ENCODE measurements around the gene RPL27A. TPM values are rescaled to one million over a fixed set of nuclear protein-coding genes. Genes with fewer than 3 reads are reported as not detected.

The RPL27A gene
- polyA plus RNA-seq, 4 donors, result 2,503 to 4,316 (median 3,116) TPM

GRCh38 chr11:8679006-8679405 lies 3.6 kb upstream of the RPL27A start:
- Histone ChIP-seq H3K4me3 (ENCODE audit: low read depth in 1 of 3, low read length in 3 of 3) (no peak overlapping the region), H3K27me3 (ENCODE audit: control insufficient read depth in 3 of 3, insufficient read depth in 3 of 3, low read length in 3 of 3) (no peaks in the 10 kb centered on the region), H3K4me1 (ENCODE audit: control insufficient read depth in 3 of 3, insufficient read depth in 2 of 3, low read depth in 1 of 3, low read length in 2 of 3) (peaks cover 0 to 3% (median under 1%) of the 10 kb centered on the region in 3 donors), H3K36me3 (ENCODE audit: control insufficient read depth in 3 of 3, insufficient read depth in 2 of 3, low read depth in 1 of 3, low read length in 3 of 3) (peaks cover 2 to 10% (median 4%) of the 10 kb centered on the region in 3 donors), H3K27ac (ENCODE audit: low read depth in 1 of 3, low read length in 2 of 3) (no peak overlapping the region), H3K9me3 (ENCODE audit: control insufficient read depth in 2 of 2, insufficient read depth in 1 of 2, low read depth in 1 of 2, low read length in 1 of 2) (no peaks in the 10 kb centered on the region)
- no peak for FAIRE-seq
- 71 to 85% (median 83%) methylated on average over 1 of the region's 1 CpG for WGBS, 3 donors
- no peak for DNase-seq

GRCh38 chr11:8681837-8682302 lies 722 bp upstream of the RPL27A start:
- H3K27me3 ChIP-seq (ENCODE audit: control insufficient read depth in 3 of 3, insufficient read depth in 3 of 3, low read length in 3 of 3), result no peaks in the 10 kb centered on the region
- DNase-seq (no peak), FAIRE-seq (no peak)
- 13 to 22% (median 13%) methylated on average over 14 of the region's 14 CpGs for WGBS, 3 donors
- peak overlapping the region; percentile 90 to 98 (median 95) for H3K27ac ChIP-seq (ENCODE audit: low read depth in 1 of 3, low read length in 2 of 3)
- H3K9me3 ChIP-seq (ENCODE audit: control insufficient read depth in 2 of 2, insufficient read depth in 1 of 2, low read depth in 1 of 2, low read length in 1 of 2), result no peaks in the 10 kb centered on the region
- H3K36me3 ChIP-seq (ENCODE audit: control insufficient read depth in 3 of 3, insufficient read depth in 2 of 3, low read depth in 1 of 3, low read length in 3 of 3), result peaks cover 12 to 25% (median 19%) of the 10 kb centered on the region in 3 donors
- peaks cover 3 to 7% (median 3%) of the 10 kb centered on the region in 3 donors for H3K4me1 ChIP-seq (ENCODE audit: control insufficient read depth in 3 of 3, insufficient read depth in 2 of 3, low read depth in 1 of 3, low read length in 2 of 3)
- peak overlapping the region; percentile 66 to 80 (median 79) for H3K4me3 ChIP-seq (ENCODE audit: low read depth in 1 of 3, low read length in 3 of 3)

GRCh38 chr11:8683115-8683807 lies 669 bp downstream of the RPL27A start:
- Histone ChIP-seq H3K27ac (ENCODE audit: low read depth in 1 of 3, low read length in 2 of 3) (peak overlapping the region; percentile 82 to 98 (median 95)), H3K27me3 (ENCODE audit: control insufficient read depth in 3 of 3, insufficient read depth in 3 of 3, low read length in 3 of 3) (no peaks in the 10 kb centered on the region), H3K4me3 (ENCODE audit: low read depth in 1 of 3, low read length in 3 of 3) (peak overlapping the region; percentile 66 to 80 (median 79)), H3K36me3 (ENCODE audit: control insufficient read depth in 3 of 3, insufficient read depth in 2 of 3, low read depth in 1 of 3, low read length in 3 of 3) (peaks cover 12 to 27% (median 22%) of the 10 kb centered on the region in 3 donors), H3K9me3 (ENCODE audit: control insufficient read depth in 2 of 2, insufficient read depth in 1 of 2, low read depth in 1 of 2, low read length in 1 of 2) (no peaks in the 10 kb centered on the region), H3K4me1 (ENCODE audit: control insufficient read depth in 3 of 3, insufficient read depth in 2 of 3, low read depth in 1 of 3, low read length in 2 of 3) (peaks cover 3 to 13% (median 3%) of the 10 kb centered on the region in 3 donors)
- WGBS, 3 donors, result 1 to 2% (median 1%) methylated on average over 27 of the region's 27 CpGs
- DNase-seq (no peak), FAIRE-seq (no peak)

GRCh38 chr11:8684600-8685290 lies 2.2 kb downstream of the RPL27A start:
- H3K4me3 ChIP-seq (ENCODE audit: low read depth in 1 of 3, low read length in 3 of 3), result peak overlapping the region in 2 of 3 donors; percentile 31 to 66
- H3K27ac ChIP-seq (ENCODE audit: low read depth in 1 of 3, low read length in 2 of 3), result no peak overlapping the region
- WGBS, 3 donors, result 63 to 71% (median 67%) methylated on average over 6 of the region's 6 CpGs
- H3K4me1 ChIP-seq (ENCODE audit: control insufficient read depth in 3 of 3, insufficient read depth in 2 of 3, low read depth in 1 of 3, low read length in 2 of 3), result peaks cover 3 to 13% (median 5%) of the 10 kb centered on the region in 3 donors
- no peaks in the 10 kb centered on the region for H3K9me3 ChIP-seq (ENCODE audit: control insufficient read depth in 2 of 2, insufficient read depth in 1 of 2, low read depth in 1 of 2, low read length in 1 of 2)
- H3K27me3 ChIP-seq (ENCODE audit: control insufficient read depth in 3 of 3, insufficient read depth in 3 of 3, low read length in 3 of 3), result no peaks in the 10 kb centered on the region
- no peak for FAIRE-seq
- no peak for DNase-seq
- peaks cover 12 to 24% (median 22%) of the 10 kb centered on the region in 3 donors for H3K36me3 ChIP-seq (ENCODE audit: control insufficient read depth in 3 of 3, insufficient read depth in 2 of 3, low read depth in 1 of 3, low read length in 3 of 3)

GRCh38 chr11:8685306-8685705 lies 2.7 kb downstream of the RPL27A start:
- no peaks in the 10 kb centered on the region for H3K27me3 ChIP-seq (ENCODE audit: control insufficient read depth in 3 of 3, insufficient read depth in 3 of 3, low read length in 3 of 3)
- H3K4me1 ChIP-seq (ENCODE audit: control insufficient read depth in 3 of 3, insufficient read depth in 2 of 3, low read depth in 1 of 3, low read length in 2 of 3), result peaks cover 3 to 13% (median 7%) of the 10 kb centered on the region in 3 donors
- no peaks in the 10 kb centered on the region for H3K9me3 ChIP-seq (ENCODE audit: control insufficient read depth in 2 of 2, insufficient read depth in 1 of 2, low read depth in 1 of 2, low read length in 1 of 2)
- H3K27ac ChIP-seq (ENCODE audit: low read depth in 1 of 3, low read length in 2 of 3), result no peak overlapping the region
- H3K36me3 ChIP-seq (ENCODE audit: control insufficient read depth in 3 of 3, insufficient read depth in 2 of 3, low read depth in 1 of 3, low read length in 3 of 3), result peaks cover 12 to 24% (median 22%) of the 10 kb centered on the region in 3 donors
- FAIRE-seq (no peak), DNase-seq (no peak)
- H3K4me3 ChIP-seq (ENCODE audit: low read depth in 1 of 3, low read length in 3 of 3), result no peak overlapping the region
- 66 to 75% (median 69%) methylated on average over 7 of the region's 7 CpGs for WGBS, 3 donors

- Histone ChIP-seq H3K4me3 (ENCODE audit: low read depth in 1 of 3, low read length in 3 of 3) (no peak overlapping the region), H3K36me3 (ENCODE audit: control insufficient read depth in 3 of 3, insufficient read depth in 2 of 3, low read depth in 1 of 3, low read length in 3 of 3) (peaks cover 12 to 24% (median 22%) of the 10 kb centered on the region in 3 donors), H3K4me1 (ENCODE audit: control insufficient read depth in 3 of 3, insufficient read depth in 2 of 3, low read depth in 1 of 3, low read length in 2 of 3) (peaks cover 3 to 13% (median 7%) of the 10 kb centered on the region in 3 donors), H3K27me3 (ENCODE audit: control insufficient read depth in 3 of 3, insufficient read depth in 3 of 3, low read length in 3 of 3) (no peaks in the 10 kb centered on the region), H3K9me3 (ENCODE audit: control insufficient read depth in 2 of 2, insufficient read depth in 1 of 2, low read depth in 1 of 2, low read length in 1 of 2) (no peaks in the 10 kb centered on the region), H3K27ac (ENCODE audit: low read depth in 1 of 3, low read length in 2 of 3) (no peak overlapping the region)
- 67 to 71% (median 71%) methylated on average over 2 of the region's 2 CpGs for WGBS, 3 donors
- no peak for FAIRE-seq
- DNase-seq, result no peak
Measured at GRCh38 chr11:8685820-8686219, 3.2 kb downstream of the RPL27A start.

- no peak for FAIRE-seq
- H3K4me1 ChIP-seq (ENCODE audit: control insufficient read depth in 3 of 3, insufficient read depth in 2 of 3, low read depth in 1 of 3, low read length in 2 of 3), result peaks cover 3 to 13% (median 7%) of the 10 kb centered on the region in 3 donors
- WGBS, 3 donors, result 86 to 93% (median 92%) methylated on average over 7 of the region's 7 CpGs
Measured at GRCh38 chr11:8686325-8686724, 3.7 kb downstream of the RPL27A start.

More at GRCh38 chr11:8686325-8686724, 3.7 kb downstream of the RPL27A start:
- H3K27me3 ChIP-seq (ENCODE audit: control insufficient read depth in 3 of 3, insufficient read depth in 3 of 3, low read length in 3 of 3), result no peaks in the 10 kb centered on the region
- no peak for DNase-seq
- H3K4me3 ChIP-seq (ENCODE audit: low read depth in 1 of 3, low read length in 3 of 3), result no peak overlapping the region
- peaks cover 12 to 25% (median 22%) of the 10 kb centered on the region in 3 donors for H3K36me3 ChIP-seq (ENCODE audit: control insufficient read depth in 3 of 3, insufficient read depth in 2 of 3, low read depth in 1 of 3, low read length in 3 of 3)
- H3K27ac ChIP-seq (ENCODE audit: low read depth in 1 of 3, low read length in 2 of 3), result no peak overlapping the region
- no peaks in the 10 kb centered on the region for H3K9me3 ChIP-seq (ENCODE audit: control insufficient read depth in 2 of 2, insufficient read depth in 1 of 2, low read depth in 1 of 2, low read length in 1 of 2)

All from small intestine (tissue), 7 donors.